GM12878 (cell line): ENCODE measurements around the gene RANBP9. TPM values are rescaled to one million over a fixed set of nuclear protein-coding genes. Genes with fewer than 3 reads are reported as not detected.

Experiments used
- E4F1 ChIP-seq: fragments of 450-650 bp; IDR thresholded peaks from 2 replicates; pipeline ENCODE4 v1.6.1; 2018; ENCODE audit warnings: borderline replicate concordance, mild to moderate bottlenecking; ENCODE audit not compliant: partially characterized antibody
- IKZF2 ChIP-seq, 2 experiments: fragments of 450-650 bp; IDR thresholded peaks; 2 replicates each; pipeline ENCODE4 v1.6.1; 2017; ENCODE audit warnings: mild to moderate bottlenecking in 2 of 2, moderate library complexity in 2 of 2
- IRF4 ChIP-seq: IDR thresholded peaks from 2 replicates; pipeline ENCODE4 v1.6.1; 2011; ENCODE audit warnings: low read depth, low read length
- KAT2A ChIP-seq: conservative IDR thresholded peaks from 2 replicates; pipeline ENCODE4 v1.6.1; 2011; ENCODE audit warnings: low read depth, low read length; ENCODE audit not compliant: control insufficient read depth
- LARP7 ChIP-seq: fragments of 450-650 bp; IDR thresholded peaks from 2 replicates; pipeline ENCODE4 v1.6.1; 2017; ENCODE audit warnings: mild to moderate bottlenecking
- NFXL1 ChIP-seq: fragments of 450-650 bp; IDR thresholded peaks from 2 replicates; pipeline ENCODE4 v1.6.1; 2017; ENCODE audit warnings: antibody characterized with exemption, mild to moderate bottlenecking, borderline replicate concordance
- PAX5 ChIP-seq: IDR thresholded peaks from 2 replicates; pipeline ENCODE4 v1.6.1; 2011; ENCODE audit warnings: low read depth, low read length, borderline replicate concordance
- SP1 ChIP-seq: IDR thresholded peaks from one replicate; pipeline ENCODE4 v1.6.1; 2011; ENCODE audit warnings: low read depth, low read length
- ZBED1 ChIP-seq: IDR thresholded peaks from 2 replicates; pipeline ENCODE4 v1.6.1; 2016; ENCODE audit warnings: borderline replicate concordance
- ZNF687 ChIP-seq: fragments of 450-650 bp; IDR thresholded peaks from 2 replicates; pipeline ENCODE4 v1.6.1; 2017; ENCODE audit warnings: mild to moderate bottlenecking, moderate library complexity
- polyA plus RNA-seq, 11 experiments: library from polyadenylated mRNA; depleted of rRNA in 4 of 11; unstranded in 6 of 11; stranded (reverse) in 5 of 11; fragments of >200 nt; fragmentation: Nextera tagmentation in 4 of 11; fragmentation: Illumina TruSeq in 1 of 11; extraction: Ambion mirVana in 4 of 11; extraction: Trizol in 1 of 11; gene quantifications; 1 replicate in 1 of 11; 2 replicates in 10 of 11; pipeline versions ENCODE4 v1.2.1 to v1.2.3, GENCODE V29; 2011 to 2016; ENCODE audit warnings: inconsistent platforms in 2 of 11, missing spikeins in 2 of 11, low read depth in 1 of 11
- total RNA-seq, 4 experiments: library from RNA; depleted of rRNA in 3 of 4; stranded (reverse); fragments of >200 nt in 3 of 4; fragmentation: Illumina TruSeq in 1 of 4; extraction: Trizol in 1 of 4; gene quantifications; 2 replicates each; pipeline versions ENCODE4 v1.2.1 to v1.2.3, GENCODE V29; 2013 to 2021
- TF ChIP-seq, protein P1 (sequence below): fragments of 450-650 bp; formaldehyde crosslinking; IDR thresholded peaks from 2 replicates; pipeline ENCODE4 v1.5.0; 2022; ENCODE audit warnings: mild to moderate bottlenecking, missing genetic modification characterization
- TF ChIP-seq, protein P2 (sequence below): IDR thresholded peaks from 2 replicates; pipeline ENCODE4 v1.6.1; 2012; ENCODE audit warnings: low read depth, low read length, improper control_type of control experiment
- TF ChIP-seq, protein P3 (sequence below): fragments of 450-650 bp; IDR thresholded peaks from 2 replicates; pipeline ENCODE4 v1.6.1; 2017; ENCODE audit warnings: antibody characterized with exemption, mild to moderate bottlenecking, moderate library complexity

Gene RANBP9
- total and polyA plus RNA-seq, 10 of the 15 experiments (the other 5 are each of a cell fraction or from before 2014, with no cell fraction given): 3.7 to 43.1 (median 16.2) TPM

GRCh38 chr6:13614926-13615791 lies 96.5 kb downstream of the RANBP9 start, which contains the start of gene NOL7 (continued):
- TF ChIP-seq, protein P1, sequence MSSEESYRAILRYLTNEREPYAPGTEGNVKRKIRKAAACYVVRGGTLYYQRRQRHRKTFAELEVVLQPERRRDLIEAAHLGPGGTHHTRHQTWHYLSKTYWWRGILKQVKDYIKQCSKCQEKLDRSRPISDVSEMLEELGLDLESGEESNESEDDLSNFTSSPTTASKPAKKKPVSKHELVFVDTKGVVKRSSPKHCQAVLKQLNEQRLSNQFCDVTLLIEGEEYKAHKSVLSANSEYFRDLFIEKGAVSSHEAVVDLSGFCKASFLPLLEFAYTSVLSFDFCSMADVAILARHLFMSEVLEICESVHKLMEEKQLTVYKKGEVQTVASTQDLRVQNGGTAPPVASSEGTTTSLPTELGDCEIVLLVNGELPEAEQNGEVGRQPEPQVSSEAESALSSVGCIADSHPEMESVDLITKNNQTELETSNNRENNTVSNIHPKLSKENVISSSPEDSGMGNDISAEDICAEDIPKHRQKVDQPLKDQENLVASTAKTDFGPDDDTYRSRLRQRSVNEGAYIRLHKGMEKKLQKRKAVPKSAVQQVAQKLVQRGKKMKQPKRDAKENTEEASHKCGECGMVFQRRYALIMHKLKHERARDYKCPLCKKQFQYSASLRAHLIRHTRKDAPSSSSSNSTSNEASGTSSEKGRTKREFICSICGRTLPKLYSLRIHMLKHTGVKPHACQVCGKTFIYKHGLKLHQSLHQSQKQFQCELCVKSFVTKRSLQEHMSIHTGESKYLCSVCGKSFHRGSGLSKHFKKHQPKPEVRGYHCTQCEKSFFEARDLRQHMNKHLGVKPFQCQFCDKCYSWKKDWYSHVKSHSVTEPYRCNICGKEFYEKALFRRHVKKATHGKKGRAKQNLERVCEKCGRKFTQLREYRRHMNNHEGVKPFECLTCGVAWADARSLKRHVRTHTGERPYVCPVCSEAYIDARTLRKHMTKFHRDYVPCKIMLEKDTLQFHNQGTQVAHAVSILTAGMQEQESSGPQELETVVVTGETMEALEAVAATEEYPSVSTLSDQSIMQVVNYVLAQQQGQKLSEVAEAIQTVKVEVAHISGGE (CRISPR knock-in tag): 0 out of 2 replicates have a peak, but pooled peaks have one; percentile 16
- TF ChIP-seq ZBED1 (no peak), E4F1 (peak; percentile 19), PAX5 (no peak), SP1 (peak; percentile 73), ZNF687 (peak; percentile 96), KAT2A (no peak), NFXL1 (no peak), IRF4 (no peak), LARP7 (peak; percentile 87), IKZF2 (IDR thresholded peaks at IDR 0.05) (no peak; a peak in 1 of 4 replicates)
- TF ChIP-seq, protein P2, sequence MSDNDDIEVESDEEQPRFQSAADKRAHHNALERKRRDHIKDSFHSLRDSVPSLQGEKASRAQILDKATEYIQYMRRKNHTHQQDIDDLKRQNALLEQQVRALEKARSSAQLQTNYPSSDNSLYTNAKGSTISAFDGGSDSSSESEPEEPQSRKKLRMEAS: peak; percentile 98
- TF ChIP-seq, protein P3, sequence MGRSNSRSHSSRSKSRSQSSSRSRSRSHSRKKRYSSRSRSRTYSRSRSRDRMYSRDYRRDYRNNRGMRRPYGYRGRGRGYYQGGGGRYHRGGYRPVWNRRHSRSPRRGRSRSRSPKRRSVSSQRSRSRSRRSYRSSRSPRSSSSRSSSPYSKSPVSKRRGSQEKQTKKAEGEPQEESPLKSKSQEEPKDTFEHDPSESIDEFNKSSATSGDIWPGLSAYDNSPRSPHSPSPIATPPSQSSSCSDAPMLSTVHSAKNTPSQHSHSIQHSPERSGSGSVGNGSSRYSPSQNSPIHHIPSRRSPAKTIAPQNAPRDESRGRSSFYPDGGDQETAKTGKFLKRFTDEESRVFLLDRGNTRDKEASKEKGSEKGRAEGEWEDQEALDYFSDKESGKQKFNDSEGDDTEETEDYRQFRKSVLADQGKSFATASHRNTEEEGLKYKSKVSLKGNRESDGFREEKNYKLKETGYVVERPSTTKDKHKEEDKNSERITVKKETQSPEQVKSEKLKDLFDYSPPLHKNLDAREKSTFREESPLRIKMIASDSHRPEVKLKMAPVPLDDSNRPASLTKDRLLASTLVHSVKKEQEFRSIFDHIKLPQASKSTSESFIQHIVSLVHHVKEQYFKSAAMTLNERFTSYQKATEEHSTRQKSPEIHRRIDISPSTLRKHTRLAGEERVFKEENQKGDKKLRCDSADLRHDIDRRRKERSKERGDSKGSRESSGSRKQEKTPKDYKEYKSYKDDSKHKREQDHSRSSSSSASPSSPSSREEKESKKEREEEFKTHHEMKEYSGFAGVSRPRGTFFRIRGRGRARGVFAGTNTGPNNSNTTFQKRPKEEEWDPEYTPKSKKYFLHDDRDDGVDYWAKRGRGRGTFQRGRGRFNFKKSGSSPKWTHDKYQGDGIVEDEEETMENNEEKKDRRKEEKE: no peak
